HEK293 (cell line): Measurements from ENCODE around the gene GRM3.

Experiments
- CTCF ChIA-PET: fragments of 350-600 bp; formaldehyde crosslinking; extraction: SDS; loops from one replicate; lab custom pipeline; 2021; ENCODE audit warnings: antibody characterized with exemption; lab: Yijun Ruan, JAX
- POLR2A ChIA-PET: fragments of 300-600 bp; formaldehyde crosslinking; extraction: SDS; loops from one replicate; lab custom pipeline; 2020; ENCODE audit warnings: antibody characterized with exemption, inconsistent platforms; lab: Yijun Ruan, JAX
- H3K27ac ChIP-seq: fragments of 200-500 bp; sonication (Bioruptor generic); 2 replicates; pipeline ENCODE4 v1.5.1; 2014; ENCODE audit warnings: low read depth, low read length, control low read depth, inconsistent platforms; ENCODE audit errors: extremely low read depth
- H3K36me3 ChIP-seq, 2 experiments: fragments of 200-500 bp in 1 of 2; sonication (Bioruptor generic) in 1 of 2; 1 replicate in 1 of 2; 2 replicates in 1 of 2; pipeline ENCODE4 v1.5.1; 2014 to 2017; ENCODE audit warnings: inconsistent platforms in 2 of 2, low read length in 2 of 2; ENCODE audit not compliant: control insufficient read depth in 2 of 2, insufficient read depth in 1 of 2
- H3K4me1 ChIP-seq: fragments of 200-500 bp; sonication (Bioruptor generic); 2 replicates; pipeline ENCODE4 v1.5.1; 2014; ENCODE audit warnings: mild to moderate bottlenecking, low read length, inconsistent platforms; ENCODE audit not compliant: control insufficient read depth, insufficient read depth
- H3K4me3 ChIP-seq: 2 replicates; pipeline ENCODE4 v1.5.1; 2011; ENCODE audit warnings: low read depth, mild to moderate bottlenecking, control low read depth, low read length, moderate library complexity
- H3K9me3 ChIP-seq: fragments of 200-500 bp; sonication (Bioruptor generic); 2 replicates; pipeline ENCODE4 v1.5.1; 2014; ENCODE audit warnings: low read depth, low read length, inconsistent platforms; ENCODE audit not compliant: control insufficient read depth, insufficient read depth
- KLF7 ChIP-seq: fragments of 450-650 bp; formaldehyde crosslinking; IDR thresholded peaks from 2 replicates; pipeline ENCODE4 v1.5.1; 2016; ENCODE audit warnings: missing biosample characterization, missing genetic modification characterization, borderline replicate concordance
- PRDM1 ChIP-seq: fragments of 450-650 bp; formaldehyde crosslinking; IDR thresholded peaks from 2 replicates; pipeline ENCODE4; 2016; ENCODE audit warnings: missing biosample characterization, missing genetic modification characterization
- SETDB1 ChIP-seq: IDR thresholded peaks from one replicate; pipeline ENCODE4 v1.6.1; 2017; ENCODE audit warnings: mild to moderate bottlenecking, low read length, moderate library complexity, mixed read lengths; ENCODE audit not compliant: insufficient read length
- TCF7L2 ChIP-seq: IDR thresholded peaks from 2 replicates; pipeline ENCODE4 v1.6.1; 2011; ENCODE audit warnings: low read depth, mild to moderate bottlenecking, inconsistent platforms, low read length, moderate library complexity, borderline replicate concordance
- TRIM28 ChIP-seq: IDR thresholded peaks from 2 replicates; pipeline ENCODE4 v1.6.1; 2011; ENCODE audit warnings: low read length, control low read depth, borderline replicate concordance
- ZBTB1 ChIP-seq: fragments of 450-650 bp; formaldehyde crosslinking; IDR thresholded peaks from 2 replicates; pipeline ENCODE4 v1.5.1; 2016; ENCODE audit warnings: missing biosample characterization, missing genetic modification characterization
- ZFP41 ChIP-seq: fragments of 450-650 bp; formaldehyde crosslinking; IDR thresholded peaks from 2 replicates; pipeline ENCODE4 v1.5.1; 2016; ENCODE audit warnings: missing biosample characterization, missing genetic modification characterization, borderline replicate concordance
- ZNF19 ChIP-seq: fragments of 450-650 bp; formaldehyde crosslinking; IDR thresholded peaks from 2 replicates; pipeline ENCODE4; 2016; ENCODE audit warnings: missing biosample characterization, missing genetic modification characterization, low read depth
- ZNF202 ChIP-seq: fragments of 450-650 bp; formaldehyde crosslinking; IDR thresholded peaks from 2 replicates; pipeline ENCODE4 v1.5.1; 2016; ENCODE audit warnings: missing biosample characterization, missing genetic modification characterization, borderline replicate concordance
- ZNF24 ChIP-seq: fragments of 450-650 bp; formaldehyde crosslinking; IDR thresholded peaks from 2 replicates; pipeline ENCODE4 v1.5.1; 2016; ENCODE audit warnings: missing biosample characterization, missing genetic modification characterization
- ZNF404 ChIP-seq: fragments of 450-650 bp; formaldehyde crosslinking; IDR thresholded peaks from 2 replicates; pipeline ENCODE4 v1.5.1; 2017; ENCODE audit warnings: missing biosample characterization, missing genetic modification characterization
- ZNF529 ChIP-seq: fragments of 450-650 bp; formaldehyde crosslinking; IDR thresholded peaks from 2 replicates; pipeline ENCODE4 v1.5.1; 2017; ENCODE audit warnings: missing genetic modification characterization, missing biosample characterization; ENCODE audit not compliant: insufficient replicate concordance
- ZNF585B ChIP-seq: fragments of 450-650 bp; formaldehyde crosslinking; IDR thresholded peaks from 2 replicates; pipeline ENCODE4 v1.5.1; 2016; ENCODE audit warnings: missing biosample characterization, missing genetic modification characterization
- ZNF660 ChIP-seq: fragments of 450-650 bp; IDR thresholded peaks from 2 replicates; pipeline ENCODE4 v1.5.1; 2018; ENCODE audit warnings: missing biosample characterization, mild to moderate bottlenecking, missing genetic modification characterization
- ZNF664 ChIP-seq: fragments of 450-650 bp; formaldehyde crosslinking; IDR thresholded peaks from 2 replicates; pipeline ENCODE4 v1.5.1; 2016; ENCODE audit warnings: missing biosample characterization, missing genetic modification characterization
- ZNF791 ChIP-seq: fragments of 450-650 bp; formaldehyde crosslinking; IDR thresholded peaks from 2 replicates; pipeline ENCODE4 v1.5.1; 2016; ENCODE audit warnings: missing biosample characterization, missing genetic modification characterization
- ZNF843 ChIP-seq: fragments of 450-650 bp; formaldehyde crosslinking; IDR thresholded peaks from 2 replicates; pipeline ENCODE4 v1.5.1; 2016; ENCODE audit warnings: missing biosample characterization, missing genetic modification characterization

The GRM3 gene

GRCh38 chr7:86706406-86706805, 62.7 kb downstream of the GRM3 start:
- H3K4me3 ChIP-seq = no peak overlapping the region
- no peaks in the 10 kb centered on the region for H3K4me1 ChIP-seq
- ChIA-PET CTCF (no interaction called here), POLR2A (no interaction called here)
- TF ChIP-seq ZNF529 (tag by site-specific recombination) (no peak), SETDB1 (no peak), ZNF585B (tag by site-specific recombination) (no peak), ZFP41 (tag by site-specific recombination) (no peak), ZNF664 (tag by site-specific recombination) (no peak), ZNF791 (no peak), ZNF19 (tag by site-specific recombination) (no peak), ZBTB1 (tag by site-specific recombination) (no peak), ZNF843 (no peak)
- no peaks in the 10 kb centered on the region for H3K9me3 ChIP-seq
- no peaks in the 10 kb centered on the region for H3K36me3 ChIP-seq
- no peak overlapping the region for H3K27ac ChIP-seq

GRCh38 chr7:86708031-86708680, 64.4 kb downstream of the GRM3 start:
- H3K27ac ChIP-seq = no peak overlapping the region
- POLR2A ChIA-PET = no interaction called here
- no peak overlapping the region for H3K4me3 ChIP-seq
- no peaks in the 10 kb centered on the region for H3K36me3 ChIP-seq
- no peak for TF ChIP-seq SETDB1
- no peak for TF ChIP-seq KLF7 (tag by site-specific recombination)
- TF ChIP-seq ZNF404 = no peak
- TF ChIP-seq ZNF660 (tag by site-specific recombination) = no peak
- no peak for TF ChIP-seq ZNF24
- CTCF ChIA-PET = interaction anchor here (1.1 to 1.3 kb wide), 3 partner anchors 106 to 619 kb away, joined by 3 to 6 read pairs (median 3); no protein-coding TSS in a partner anchor
- no peaks in the 10 kb centered on the region for H3K9me3 ChIP-seq
- no peaks in the 10 kb centered on the region for H3K4me1 ChIP-seq

GRCh38 chr7:86720306-86720705, 76.6 kb downstream of the GRM3 start:
- no peak overlapping the region for H3K27ac ChIP-seq
- ChIA-PET CTCF (interaction anchor here (0.6 kb wide), 1 partner anchor 15 kb away, joined by 4 read pairs; no protein-coding TSS in a partner anchor), POLR2A (no interaction called here)

GRCh38 chr7:86733783-86734182, 90.1 kb downstream of the GRM3 start:
- POLR2A ChIA-PET = no interaction called here
- H3K9me3 ChIP-seq = no peaks in the 10 kb centered on the region
- CTCF ChIA-PET = no interaction called here
- no peaks in the 10 kb centered on the region for H3K36me3 ChIP-seq
- H3K27ac ChIP-seq = no peak overlapping the region
- no peak overlapping the region for H3K4me3 ChIP-seq
- H3K4me1 ChIP-seq = no peaks in the 10 kb centered on the region
- TF ChIP-seq TCF7L2 (no peak), SETDB1 (peak; percentile 44), TRIM28 (peak; percentile 96; the same call in 1 of the 2 replicates)
- TF ChIP-seq, all 188 proteins: peak for 2

More at GRCh38 chr7:86720306-86720705, 76.6 kb downstream of the GRM3 start:
- H3K4me1 ChIP-seq = peaks cover 5% of the 10 kb centered on the region
- no peak overlapping the region for H3K4me3 ChIP-seq
- H3K9me3 ChIP-seq = no peaks in the 10 kb centered on the region
- TF ChIP-seq ZNF202 (tag by site-specific recombination) = no peak
- TF ChIP-seq PRDM1 (tag by site-specific recombination) = 0 out of 2 replicates have a peak, but pooled peaks have one; percentile 26
- H3K36me3 ChIP-seq = no peaks in the 10 kb centered on the region
